IPS DF 4.7 (cell line): ENCODE results near the gene GTF2A1L.
"Not testable (repeated sequence)": the region's sequence is repeated elsewhere in the genome, so short reads cannot be mapped to it uniquely, and the experiment has no call there.

Experiments used
- DNase-seq: peaks from one replicate; pipeline ENCODE4 v3.0.0-alpha.2; 2013; ENCODE audit warnings: low spot score; ENCODE audit errors: extremely low read depth

Gene GTF2A1L

DNA sequence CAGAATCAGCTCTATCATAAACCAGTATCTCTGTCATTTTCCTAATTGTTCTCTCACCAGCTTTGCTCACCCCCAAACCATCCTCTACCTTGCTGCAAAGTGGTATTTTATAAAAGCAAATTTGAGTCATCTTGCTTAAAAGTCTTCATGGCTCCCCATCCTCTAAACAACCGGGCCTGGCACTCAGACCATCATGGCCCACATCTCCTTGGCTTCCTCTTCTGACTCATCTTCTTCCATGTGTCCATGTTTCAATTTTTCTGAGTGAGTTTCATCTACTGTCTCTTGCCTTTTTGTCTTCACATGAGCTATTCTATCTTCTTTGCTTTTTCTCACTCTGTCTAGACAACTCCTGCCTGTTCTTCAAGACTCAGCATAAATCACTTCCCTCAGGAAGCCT is 79.2 kb downstream of the GTF2A1L start:
- no peak for DNase-seq

- DNase-seq, result no peak
These were observed 81.8 kb downstream of the GTF2A1L start for GRCh38 chr2:48699348-48699930.

GRCh38 chr2:48703621-48704020 is 86.0 kb downstream of the GTF2A1L start:
- DNase-seq, result not testable (repeated sequence)

DNA sequence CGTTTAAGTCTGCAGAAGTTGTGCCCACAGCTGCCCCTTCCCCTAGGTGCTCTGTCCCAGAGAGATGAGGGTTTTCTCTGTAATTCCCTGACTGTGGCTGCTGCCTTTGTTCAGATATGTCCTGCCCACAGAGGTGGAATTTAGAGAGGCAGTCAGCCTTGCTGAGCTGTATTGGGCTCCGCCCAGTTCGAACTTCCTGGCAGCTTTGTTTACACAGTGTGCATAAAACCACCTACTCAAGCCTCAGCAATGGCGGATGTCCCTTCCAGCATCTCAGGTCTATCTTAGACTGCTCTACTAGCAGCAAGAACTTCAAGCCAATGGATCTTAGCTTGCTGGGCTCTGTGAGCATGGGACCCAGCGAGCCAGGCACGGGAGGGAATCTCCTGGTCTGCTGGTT is 89.8 kb downstream of the GTF2A1L start:
- no peak for DNase-seq

- no peak for DNase-seq
These were observed 91.7 kb downstream of the GTF2A1L start for GRCh38 chr2:48709096-48710034.

DNA sequence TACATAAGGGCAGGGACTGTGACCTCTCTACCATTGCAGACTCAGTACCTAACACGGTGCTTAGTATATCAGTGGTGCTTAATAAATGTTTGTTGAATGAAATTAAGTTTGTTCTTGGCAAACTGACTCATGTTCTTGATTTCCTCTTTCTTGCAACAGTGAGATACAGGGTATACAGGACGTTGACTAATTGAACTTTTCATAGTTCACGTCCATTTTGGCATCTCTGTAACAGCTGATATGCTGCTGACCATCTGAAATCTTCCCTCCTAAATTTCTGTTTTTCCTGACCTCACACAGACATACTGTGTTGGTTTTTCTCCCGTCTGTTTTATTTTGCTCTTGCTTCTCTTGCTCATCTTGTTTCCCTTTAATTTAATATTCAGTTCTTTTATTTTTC is 93.7 kb downstream of the GTF2A1L start:
- no peak for DNase-seq

DNA sequence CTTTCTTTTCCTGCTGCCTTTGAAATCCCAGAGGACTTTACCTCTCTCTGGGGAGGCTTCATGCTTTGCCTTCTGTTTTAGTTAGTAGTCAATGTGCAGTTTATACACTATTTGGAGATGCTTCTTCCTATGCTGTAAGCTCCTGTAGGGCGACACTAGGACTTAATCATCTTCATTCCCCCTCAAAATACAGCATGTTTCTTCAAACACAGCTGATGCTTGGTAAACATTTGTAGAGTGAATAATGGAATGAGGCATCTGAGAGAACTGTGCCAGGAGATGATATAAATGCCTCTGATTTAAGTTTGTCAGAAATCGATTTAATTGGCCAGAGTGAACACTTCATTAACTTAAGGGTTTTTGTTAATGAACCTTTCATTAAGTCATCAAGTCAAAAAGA is 94.5 kb downstream of the GTF2A1L start:
- no peak for DNase-seq

- DNase-seq, result no peak
These were observed 96.0 kb downstream of the GTF2A1L start for GRCh38 chr2:48713647-48714046.

DNA sequence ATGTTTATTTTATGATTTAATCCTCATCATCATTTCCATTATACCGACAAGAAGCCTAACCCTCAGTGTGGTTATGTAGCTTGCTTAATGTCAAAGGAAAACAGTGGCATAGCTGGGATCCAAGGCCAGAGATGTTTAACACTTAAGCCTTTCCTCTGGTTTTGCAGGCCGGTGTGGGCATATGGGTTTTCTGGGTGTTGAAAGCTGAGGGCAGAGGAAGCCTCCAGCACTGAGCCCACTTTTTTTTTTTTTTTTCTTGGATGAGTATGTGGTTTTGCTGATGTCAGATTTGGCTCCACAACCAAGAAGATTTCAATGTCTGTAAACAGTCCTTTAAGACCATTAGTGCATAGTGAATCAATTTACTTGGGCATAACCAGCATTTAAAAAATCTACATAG is 96.6 kb downstream of the GTF2A1L start:
- no peak for DNase-seq

DNA sequence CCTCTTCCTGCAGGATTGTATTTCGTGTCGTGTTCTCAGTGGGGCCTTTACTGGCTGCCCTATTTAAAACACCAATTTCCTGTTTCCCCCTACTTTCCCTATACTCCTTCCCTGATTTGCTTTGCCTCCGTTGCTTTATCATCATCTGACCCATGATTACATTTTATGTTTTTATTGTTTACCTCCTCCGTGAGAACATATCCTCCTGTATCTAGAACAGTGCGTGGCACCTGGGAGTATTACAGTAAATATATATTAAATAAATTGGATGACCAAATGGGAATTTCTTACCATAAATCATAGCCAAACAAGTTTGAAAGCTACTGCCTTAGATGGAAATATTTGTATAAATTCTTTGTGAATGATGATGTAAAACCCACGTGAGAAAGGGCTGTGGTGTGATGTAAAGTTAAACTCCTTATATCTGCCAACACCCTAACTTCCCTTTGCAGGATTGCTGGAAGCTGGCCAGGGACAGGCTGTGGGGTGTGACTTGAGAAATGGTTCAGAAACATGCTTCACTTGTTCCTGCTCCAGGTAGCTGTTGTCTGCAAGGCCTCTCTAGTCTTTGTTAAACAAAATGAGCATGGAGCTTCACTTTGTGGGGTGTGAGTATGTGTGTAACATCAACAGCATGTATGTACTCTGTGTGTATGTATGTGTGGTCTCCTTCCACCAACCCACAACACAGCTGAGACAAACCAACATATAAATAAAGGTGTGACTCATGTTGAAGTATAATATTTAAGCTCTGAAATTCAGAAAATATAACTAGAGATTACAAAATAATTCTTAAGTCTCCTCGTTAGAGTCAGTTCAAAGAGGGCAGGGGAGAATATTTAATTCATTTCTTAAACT is 97.6 kb downstream of the GTF2A1L start:
- DNase-seq, result no peak

DNA sequence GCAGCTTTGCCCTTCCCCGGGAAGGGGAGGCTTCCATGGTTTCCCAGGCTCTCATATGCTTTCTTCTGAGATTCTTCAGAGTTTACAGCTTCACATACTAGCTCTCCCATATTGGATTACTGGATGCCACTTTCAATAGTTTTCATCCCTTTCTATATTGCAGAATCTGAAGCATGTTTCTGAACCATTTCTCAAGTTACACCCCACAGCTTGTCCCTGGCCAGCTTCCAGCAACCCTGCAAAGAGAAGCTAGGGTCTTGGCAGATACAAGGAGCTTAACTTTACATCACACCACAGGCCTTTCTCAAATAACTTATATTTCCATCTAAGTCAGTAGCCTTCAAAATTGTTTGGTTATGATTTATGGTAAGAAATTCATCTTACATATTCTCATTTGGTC is 98.3 kb downstream of the GTF2A1L start:
- DNase-seq, result no peak

DNA sequence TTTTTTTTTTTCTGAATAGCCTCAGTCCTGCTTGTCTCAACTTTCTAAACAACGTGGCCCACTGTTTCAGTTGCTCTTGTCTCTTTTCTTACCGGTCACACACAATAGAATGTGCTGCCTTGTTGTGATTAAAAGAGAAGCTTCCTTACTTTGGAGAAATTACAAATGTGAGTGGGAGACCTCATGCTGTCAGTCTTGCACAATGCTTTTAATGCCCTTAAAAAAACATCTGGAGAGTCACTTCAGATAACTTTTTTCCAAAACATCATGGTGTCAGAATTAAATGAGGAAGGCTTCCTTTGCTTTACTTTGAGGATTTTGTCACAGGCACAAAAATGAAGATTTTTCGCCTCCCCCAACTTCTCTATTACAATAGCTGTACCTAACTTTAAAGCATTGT is 100.2 kb downstream of the GTF2A1L start:
- DNase-seq, result no peak

- no peak for DNase-seq
These were observed 102.0 kb downstream of the GTF2A1L start for GRCh38 chr2:48719480-48720177.

DNA sequence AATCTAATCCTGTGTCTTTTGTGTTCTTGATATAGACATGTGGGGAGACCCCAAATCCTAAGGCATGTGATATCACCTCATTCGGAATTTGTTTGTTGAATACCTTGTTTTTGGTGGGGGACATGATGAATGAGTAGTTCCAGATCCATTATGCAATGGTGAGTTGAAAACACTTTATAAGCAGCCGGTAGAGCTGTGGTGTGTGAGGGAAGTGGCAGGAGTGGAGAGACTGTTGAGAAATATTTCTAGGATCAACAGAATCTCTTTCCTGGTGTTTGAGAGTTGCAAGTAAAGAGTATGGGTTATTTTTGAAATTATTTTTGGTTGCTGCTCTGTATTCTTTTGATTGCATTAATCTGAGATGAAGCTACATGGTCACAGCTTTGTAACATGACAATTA is 103.5 kb downstream of the GTF2A1L start:
- no peak for DNase-seq

DNA sequence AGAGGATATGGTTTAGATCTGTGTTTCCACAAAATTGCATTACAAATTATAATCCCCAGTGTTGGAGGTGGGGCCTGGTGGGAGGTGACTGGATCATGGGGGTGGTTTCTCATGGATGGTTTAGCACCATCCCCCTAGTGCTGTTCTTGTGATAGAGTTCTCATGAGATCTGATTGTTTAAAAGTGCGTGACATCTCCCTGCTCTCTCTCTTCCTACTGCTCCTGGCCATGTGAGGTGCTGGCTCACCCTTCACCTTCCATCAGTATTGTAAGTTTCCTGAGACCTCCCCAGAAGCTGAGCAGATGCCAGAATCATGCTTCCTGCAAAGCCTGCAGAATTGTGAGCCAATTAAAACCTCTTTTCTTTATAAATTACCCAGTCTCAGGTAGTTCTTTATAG is 104.7 kb downstream of the GTF2A1L start:
- no peak for DNase-seq

DNA sequence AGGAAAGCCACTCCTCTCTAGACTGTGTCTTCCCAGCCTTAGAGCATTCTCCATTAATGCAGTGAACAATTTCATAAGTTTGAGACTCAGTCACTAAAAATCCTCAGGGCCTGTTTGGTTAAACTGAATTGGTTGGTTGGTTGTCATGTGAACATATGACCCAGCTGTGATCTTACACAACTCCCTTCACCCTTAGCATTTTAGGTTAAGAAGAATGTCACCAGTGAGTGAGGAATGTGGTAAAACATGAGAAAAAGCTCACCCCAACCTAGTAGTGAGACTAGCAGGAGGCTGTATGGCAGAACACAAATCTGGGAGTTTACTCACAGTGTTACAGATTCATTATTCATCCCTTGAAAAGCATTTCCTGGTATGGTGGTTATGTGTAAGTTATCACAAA is 105.5 kb downstream of the GTF2A1L start:
- no peak for DNase-seq

GRCh38 chr2:48724278-48724677 is 106.6 kb downstream of the GTF2A1L start:
- no peak for DNase-seq

DNA sequence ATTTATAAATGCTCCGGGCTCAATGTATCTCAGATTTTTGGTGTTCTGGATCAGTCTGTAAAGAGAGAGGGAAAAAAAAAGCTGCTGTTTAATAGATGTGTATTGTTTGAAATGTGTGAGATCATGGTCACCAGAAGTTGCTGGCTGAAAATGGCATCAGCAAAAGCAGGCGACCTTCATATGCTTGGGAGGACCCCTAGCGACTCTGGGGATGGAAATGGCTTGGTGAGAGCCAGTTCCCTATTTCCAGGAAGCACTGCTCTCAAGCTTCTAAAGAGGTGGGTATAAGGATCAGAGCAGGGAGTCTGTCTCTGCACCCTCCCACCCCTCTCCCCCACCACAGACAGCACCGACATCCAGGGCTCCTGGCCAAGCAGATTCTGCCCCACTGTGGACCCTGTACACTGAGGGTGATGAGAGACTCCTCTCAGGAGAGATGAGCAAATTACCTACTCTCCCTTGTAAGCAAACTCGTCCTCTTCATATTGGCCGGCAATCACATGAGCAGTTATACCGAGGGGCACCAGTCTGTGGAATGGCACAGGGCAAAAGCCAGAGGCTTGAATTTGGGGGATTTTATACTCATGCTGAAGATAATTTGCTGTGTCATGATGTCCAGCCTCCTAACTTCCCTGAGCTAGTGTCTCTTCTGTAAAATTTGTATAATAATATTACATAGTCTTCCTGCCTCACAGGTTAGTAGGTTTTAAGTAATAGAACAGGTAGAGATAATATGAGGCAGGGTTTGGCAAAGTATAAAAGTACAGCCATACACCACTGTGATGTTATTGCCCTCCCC is 108.2 kb downstream of the GTF2A1L start:
- no peak for DNase-seq

DNA sequence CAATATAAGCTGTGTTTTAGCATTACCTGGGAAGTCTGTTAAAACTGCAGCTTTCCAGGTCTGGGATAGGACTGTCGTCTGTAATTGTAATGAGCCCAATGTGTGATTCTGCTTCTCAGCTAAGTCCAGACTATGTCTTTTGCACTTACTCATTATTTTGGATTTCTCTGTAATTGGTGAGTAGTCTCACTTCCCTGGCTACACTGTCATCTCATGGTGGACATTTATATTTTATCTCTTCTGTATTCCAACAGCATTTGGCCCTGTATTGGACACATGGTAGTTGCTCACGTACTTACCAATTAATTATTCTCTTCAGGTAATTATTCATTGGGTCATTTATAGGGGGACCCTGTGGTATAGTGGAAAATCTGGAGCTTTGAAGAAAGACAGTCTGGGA is 109.9 kb downstream of the GTF2A1L start:
- no peak for DNase-seq

DNA sequence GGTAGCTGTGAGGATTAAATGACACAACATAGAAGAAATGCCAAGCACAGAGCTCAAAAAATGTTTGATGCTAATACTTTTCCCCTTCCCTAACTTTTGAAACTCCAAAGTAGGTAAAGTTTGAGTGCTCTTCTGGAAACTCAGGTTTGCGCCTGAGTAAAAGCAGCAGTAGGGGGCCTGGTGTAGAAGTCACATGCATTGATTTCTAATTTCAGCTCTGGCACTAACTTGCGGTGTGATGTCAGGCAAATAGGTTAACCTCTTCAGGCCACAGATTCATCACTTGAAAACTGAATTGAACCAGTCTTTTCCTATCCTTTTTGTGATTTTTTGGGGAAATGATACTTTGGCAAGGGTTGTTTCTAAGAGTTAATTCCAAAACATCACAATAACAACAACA is 110.6 kb downstream of the GTF2A1L start:
- no peak for DNase-seq

- DNase-seq, result no peak
These were observed 111.2 kb downstream of the GTF2A1L start for GRCh38 chr2:48728840-48729239.
